ENCODE results near the gene MMP11. TPM values are rescaled to one million over a fixed set of nuclear protein-coding genes. Genes with fewer than 3 reads are reported as not detected.

Gene MMP11
- total and polyA plus RNA-seq, 2 experiments from 2014 or later, result 25.2 to 36.2 TPM

DNA sequence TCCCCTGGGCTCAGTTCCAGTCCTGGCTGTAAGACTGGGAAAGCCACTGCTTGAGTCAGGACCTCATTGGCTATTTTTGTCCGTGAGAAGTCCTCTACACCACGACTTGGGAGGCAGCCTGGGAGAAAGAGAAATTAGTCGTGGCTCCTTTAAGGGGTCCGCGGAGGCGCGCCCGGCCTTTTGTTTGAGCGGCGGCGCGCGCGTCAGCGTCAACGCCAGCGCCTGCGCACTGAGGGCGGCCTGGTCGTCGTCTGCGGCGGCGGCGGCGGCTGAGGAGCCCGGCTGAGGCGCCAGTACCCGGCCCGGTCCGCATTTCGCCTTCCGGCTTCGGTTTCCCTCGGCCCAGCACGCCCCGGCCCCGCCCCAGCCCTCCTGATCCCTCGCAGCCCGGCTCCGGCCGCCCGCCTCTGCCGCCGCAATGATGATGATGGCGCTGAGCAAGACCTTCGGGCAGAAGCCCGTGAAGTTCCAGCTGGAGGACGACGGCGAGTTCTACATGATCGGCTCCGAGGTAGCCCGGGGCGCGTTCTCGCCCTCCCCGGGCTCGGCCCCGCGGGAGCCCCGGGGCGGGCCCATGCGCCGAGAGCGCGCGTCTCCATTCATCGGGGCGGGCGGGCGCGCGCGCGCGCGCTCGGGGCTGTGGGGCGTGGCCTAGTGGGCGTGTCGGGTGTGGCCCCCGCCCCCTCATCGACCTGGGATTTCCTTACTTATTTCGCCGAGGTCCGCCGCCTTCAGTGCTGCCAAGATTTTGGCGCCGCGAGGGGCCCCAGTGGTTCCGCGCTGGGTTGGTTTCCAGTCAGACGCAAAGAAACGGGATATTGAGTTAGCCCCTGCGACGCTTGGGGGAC is 14.3 kb downstream of the MMP11 start, which contains the start of gene SMARCB1:
Gene SMARCB1, plus strand, starts transcription at position 215 of the 848 bp plus-strand sequence. Its CDS starts 204 bp downstream, at position 419.
- peaks cover 67% of the 10 kb centered on the region for H3K4me1 ChIP-seq (ENCODE audit: insufficient read depth)
- no peaks in the 10 kb centered on the region for H3K27me3 ChIP-seq
- peak within 1 kb of the TSS; percentile 77 for H2AFZ ChIP-seq
- peak within 1 kb of the TSS; percentile 91 for H3K4me3 ChIP-seq
- H3K79me2 ChIP-seq, result peaks cover 48% of the 10 kb centered on the region
- peak within 1 kb of the TSS; percentile 85 for H3K4me2 ChIP-seq
- H3K36me3 ChIP-seq (replicated peaks; ENCODE audit: insufficient read depth, low read depth), result no peaks in the 10 kb centered on the region
- 1% methylated on average over 67 of the region's 97 CpGs for WGBS (ENCODE audit: low lambda C conversion rate, missing lambda C conversion rate)
- H3K9me2 ChIP-seq (replicated peaks; ENCODE audit: insufficient read depth), result no peaks in the 10 kb centered on the region
- TF ChIP-seq, protein P1, sequence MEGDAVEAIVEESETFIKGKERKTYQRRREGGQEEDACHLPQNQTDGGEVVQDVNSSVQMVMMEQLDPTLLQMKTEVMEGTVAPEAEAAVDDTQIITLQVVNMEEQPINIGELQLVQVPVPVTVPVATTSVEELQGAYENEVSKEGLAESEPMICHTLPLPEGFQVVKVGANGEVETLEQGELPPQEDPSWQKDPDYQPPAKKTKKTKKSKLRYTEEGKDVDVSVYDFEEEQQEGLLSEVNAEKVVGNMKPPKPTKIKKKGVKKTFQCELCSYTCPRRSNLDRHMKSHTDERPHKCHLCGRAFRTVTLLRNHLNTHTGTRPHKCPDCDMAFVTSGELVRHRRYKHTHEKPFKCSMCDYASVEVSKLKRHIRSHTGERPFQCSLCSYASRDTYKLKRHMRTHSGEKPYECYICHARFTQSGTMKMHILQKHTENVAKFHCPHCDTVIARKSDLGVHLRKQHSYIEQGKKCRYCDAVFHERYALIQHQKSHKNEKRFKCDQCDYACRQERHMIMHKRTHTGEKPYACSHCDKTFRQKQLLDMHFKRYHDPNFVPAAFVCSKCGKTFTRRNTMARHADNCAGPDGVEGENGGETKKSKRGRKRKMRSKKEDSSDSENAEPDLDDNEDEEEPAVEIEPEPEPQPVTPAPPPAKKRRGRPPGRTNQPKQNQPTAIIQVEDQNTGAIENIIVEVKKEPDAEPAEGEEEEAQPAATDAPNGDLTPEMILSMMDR (IDR thresholded peaks at IDR 0.05; ENCODE audit: poor library complexity), result no peak
- no peak for TF ChIP-seq EZH2 (IDR thresholded peaks at IDR 0.05; ENCODE audit: borderline replicate concordance)
- TF ChIP-seq EZH2phosphoT487 (IDR thresholded peaks at IDR 0.05; ENCODE audit: low read depth, severe bottlenecking, unreplicated experiment), result no peak
- DNase-seq (ENCODE audit: low spot score), result peak; percentile 96
- H3K9me3 ChIP-seq (ENCODE audit: low read depth), result no peaks in the 10 kb centered on the region
- H3K27ac ChIP-seq, result peak within 1 kb of the TSS; percentile 100
- H4K20me1 ChIP-seq (ENCODE audit: insufficient read depth, poor library complexity, severe bottlenecking), result peaks cover 46% of the 10 kb centered on the region

DNA sequence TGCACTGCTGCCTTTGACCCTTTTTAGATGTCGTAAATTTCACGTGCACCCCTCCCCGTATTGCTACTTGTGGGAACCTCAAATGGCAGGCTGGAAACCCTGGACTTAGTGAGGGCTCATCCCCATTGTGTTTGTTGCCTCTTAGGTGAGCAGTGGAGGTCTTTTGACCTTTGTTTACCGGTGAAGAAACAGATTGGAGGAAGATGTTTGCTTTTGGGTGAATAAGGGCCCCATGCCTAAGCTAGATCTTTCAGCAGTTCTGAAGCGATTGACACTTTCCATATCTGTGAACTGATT is 14.9 kb downstream of the MMP11 start:
- H4K20me1 ChIP-seq (ENCODE audit: insufficient read depth, poor library complexity, severe bottlenecking), result peaks cover 50% of the 10 kb centered on the region
- DNase-seq (ENCODE audit: low spot score), result no peak
- H3K27ac ChIP-seq, result peak overlapping the region; percentile 100
- H3K9me2 ChIP-seq (replicated peaks; ENCODE audit: insufficient read depth), result no peaks in the 10 kb centered on the region
- H3K4me1 ChIP-seq (ENCODE audit: insufficient read depth), result peaks cover 66% of the 10 kb centered on the region
- TF ChIP-seq, protein P1 (IDR thresholded peaks at IDR 0.05; ENCODE audit: poor library complexity), result no peak
- no peak for TF ChIP-seq EZH2 (IDR thresholded peaks at IDR 0.05; ENCODE audit: borderline replicate concordance)
- TF ChIP-seq EZH2phosphoT487 (IDR thresholded peaks at IDR 0.05; ENCODE audit: low read depth, severe bottlenecking, unreplicated experiment), result no peak
- 3% methylated on average over 5 of the region's 5 CpGs for WGBS (ENCODE audit: low lambda C conversion rate, missing lambda C conversion rate)
- no peaks in the 10 kb centered on the region for H3K36me3 ChIP-seq (replicated peaks; ENCODE audit: insufficient read depth, low read depth)
- peak overlapping the region; percentile 91 for H3K4me3 ChIP-seq
- no peak overlapping the region for H2AFZ ChIP-seq
- H3K4me2 ChIP-seq, result peak overlapping the region; percentile 85
- no peaks in the 10 kb centered on the region for H3K27me3 ChIP-seq
- H3K79me2 ChIP-seq, result peaks cover 54% of the 10 kb centered on the region
- no peaks in the 10 kb centered on the region for H3K9me3 ChIP-seq (ENCODE audit: low read depth)

DNA sequence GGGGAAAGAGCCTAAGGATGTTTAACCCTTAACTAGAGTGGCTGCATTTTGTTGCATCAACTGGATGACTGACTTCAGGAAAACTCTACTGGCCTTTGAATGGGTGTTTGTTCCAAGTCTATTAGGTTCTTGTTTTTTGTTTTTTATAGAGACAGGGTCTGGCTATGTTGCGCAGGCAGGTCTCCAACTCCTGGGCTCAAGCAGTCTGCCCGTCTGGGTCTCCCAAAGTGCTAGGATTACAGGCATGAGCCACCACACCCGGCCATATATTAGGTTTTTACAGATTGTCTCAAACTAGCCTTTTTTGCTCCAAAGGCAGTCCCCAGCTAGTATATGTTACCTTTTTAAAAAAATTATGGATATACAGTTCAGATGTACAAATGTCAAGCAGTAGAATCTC is 15.3 kb downstream of the MMP11 start:
- WGBS (ENCODE audit: low lambda C conversion rate, missing lambda C conversion rate), result 23% methylated on average over 3 of the region's 3 CpGs
- no peaks in the 10 kb centered on the region for H3K27me3 ChIP-seq
- DNase-seq (ENCODE audit: low spot score), result no peak
- peaks cover 58% of the 10 kb centered on the region for H3K79me2 ChIP-seq
- H3K9me2 ChIP-seq (replicated peaks; ENCODE audit: insufficient read depth), result no peaks in the 10 kb centered on the region
- H3K4me1 ChIP-seq (ENCODE audit: insufficient read depth), result peaks cover 66% of the 10 kb centered on the region
- H3K36me3 ChIP-seq (replicated peaks; ENCODE audit: insufficient read depth, low read depth), result no peaks in the 10 kb centered on the region
- peak overlapping the region; percentile 100 for H3K27ac ChIP-seq
- H3K9me3 ChIP-seq (ENCODE audit: low read depth), result no peaks in the 10 kb centered on the region
- H3K4me2 ChIP-seq, result peak overlapping the region; percentile 85
- H2AFZ ChIP-seq, result no peak overlapping the region
- peak overlapping the region; percentile 91 for H3K4me3 ChIP-seq
- H4K20me1 ChIP-seq (ENCODE audit: insufficient read depth, poor library complexity, severe bottlenecking), result peaks cover 54% of the 10 kb centered on the region
- TF ChIP-seq, protein P1 (IDR thresholded peaks at IDR 0.05; ENCODE audit: poor library complexity), result no peak
- TF ChIP-seq EZH2 (IDR thresholded peaks at IDR 0.05; ENCODE audit: borderline replicate concordance) (no peak), EZH2phosphoT487 (IDR thresholded peaks at IDR 0.05; ENCODE audit: low read depth, severe bottlenecking, unreplicated experiment) (no peak)
